ENCODE results near the gene TIAM2.
"Not testable (repeated sequence)": the region's sequence is repeated elsewhere in the genome, so short reads cannot be mapped to it uniquely, and the experiment has no call there.

TIAM2 gene

GRCh38 chr6:155185041-155185440 lies 189.9 kb downstream of the TIAM2 start:
- ATAC-seq, H3K4me3 Mint-ChIP-seq, DNase-seq, H3K27me3 Mint-ChIP-seq, H3K27ac Mint-ChIP-seq, H3K9me3 Mint-ChIP-seq: not testable (repeated sequence)
- peaks cover 47% of the 10 kb centered on the region for H3K4me1 Mint-ChIP-seq

- H3K27me3 Mint-ChIP-seq: no peaks in the 10 kb centered on the region
- peak overlapping the region; percentile 89 to 93 for H3K27ac Mint-ChIP-seq
- H3K4me1 Mint-ChIP-seq: peaks cover 48% of the 10 kb centered on the region
These were observed 190.4 kb downstream of the TIAM2 start for GRCh38 chr6:155185544-155185943.

GRCh38 chr6:155186052-155186658 lies 191.0 kb downstream of the TIAM2 start:
- peak; percentile 38 to 74 for DNase-seq
- Mint-ChIP-seq H3K9me3 (no peaks in the 10 kb centered on the region), H3K4me1 (peaks cover 51% of the 10 kb centered on the region), H3K4me3 (peak overlapping the region; percentile 11 to 46), H3K27ac (peak overlapping the region; percentile 89 to 93), H3K27me3 (peaks cover 3% of the 10 kb centered on the region)
- peak; percentile 99 for ATAC-seq

More at GRCh38 chr6:155185544-155185943, 190.4 kb downstream of the TIAM2 start:
- Mint-ChIP-seq H3K9me3 (no peaks in the 10 kb centered on the region), H3K4me3 (no peak overlapping the region)
- ATAC-seq: peak; percentile 18
- no peak for DNase-seq

GRCh38 chr6:155187106-155187505 lies 192.0 kb downstream of the TIAM2 start:
- H3K4me1 Mint-ChIP-seq: peaks cover 44% of the 10 kb centered on the region
- no peak for ATAC-seq
- no peak overlapping the region for H3K27ac Mint-ChIP-seq
- DNase-seq: no peak
- no peaks in the 10 kb centered on the region for H3K9me3 Mint-ChIP-seq
- H3K4me3 Mint-ChIP-seq: peak overlapping the region in 1 of 2 donors; percentile 34
- peaks cover 12% of the 10 kb centered on the region for H3K27me3 Mint-ChIP-seq

- DNase-seq (no peak), ATAC-seq (no peak)
- H3K27me3 Mint-ChIP-seq: peaks cover 13% of the 10 kb centered on the region
- H3K9me3 Mint-ChIP-seq: no peaks in the 10 kb centered on the region
- no peak overlapping the region for H3K4me3 Mint-ChIP-seq
- no peak overlapping the region for H3K27ac Mint-ChIP-seq
- H3K4me1 Mint-ChIP-seq: peaks cover 42% of the 10 kb centered on the region
These were observed 193.0 kb downstream of the TIAM2 start for GRCh38 chr6:155187994-155188706.

- Mint-ChIP-seq H3K4me1 (peaks cover 39% of the 10 kb centered on the region), H3K4me3 (no peak overlapping the region), H3K27me3 (peaks cover 17% of the 10 kb centered on the region), H3K27ac (no peak overlapping the region), H3K9me3 (no peaks in the 10 kb centered on the region)
- no peak for DNase-seq
- ATAC-seq: no peak
These were observed 193.8 kb downstream of the TIAM2 start for GRCh38 chr6:155188707-155189496.

- ATAC-seq (no peak), DNase-seq (no peak)
- H3K27ac Mint-ChIP-seq: peak overlapping the region in 1 of 2 donors; percentile 66
- no peak overlapping the region for H3K4me3 Mint-ChIP-seq
- H3K4me1 Mint-ChIP-seq: peaks cover 36% of the 10 kb centered on the region
- peaks cover 23% of the 10 kb centered on the region for H3K27me3 Mint-ChIP-seq
- peaks cover 0 to 2% of the 10 kb centered on the region in 2 donors for H3K9me3 Mint-ChIP-seq
These were observed 195.6 kb downstream of the TIAM2 start for GRCh38 chr6:155190677-155191076.

- Mint-ChIP-seq H3K27me3 (peaks cover 23% of the 10 kb centered on the region), H3K27ac (no peak overlapping the region), H3K9me3 (peaks cover 7 to 8% of the 10 kb centered on the region in 2 donors), H3K4me3 (no peak overlapping the region), H3K4me1 (peaks cover 18% of the 10 kb centered on the region)
- ATAC-seq (no peak), DNase-seq (no peak)
These were observed 198.4 kb downstream of the TIAM2 start for GRCh38 chr6:155193526-155193925.

- Mint-ChIP-seq H3K9me3 (peaks cover 7 to 8% of the 10 kb centered on the region in 2 donors), H3K27me3 (peaks cover 23% of the 10 kb centered on the region), H3K4me1 (peaks cover 11% of the 10 kb centered on the region), H3K4me3 (no peak overlapping the region), H3K27ac (peak overlapping the region in 1 of 2 donors; percentile 1)
- no peak for DNase-seq
- no peak for ATAC-seq
These were observed 199.3 kb downstream of the TIAM2 start for GRCh38 chr6:155194399-155194798.

- Mint-ChIP-seq H3K27ac (no peak overlapping the region), H3K4me1 (peaks cover 1% of the 10 kb centered on the region), H3K4me3 (no peak overlapping the region), H3K9me3 (peaks cover 7 to 8% of the 10 kb centered on the region in 2 donors), H3K27me3 (peaks cover 27% of the 10 kb centered on the region)
- no peak for DNase-seq
- ATAC-seq: no peak
These were observed 200.8 kb downstream of the TIAM2 start for GRCh38 chr6:155195903-155196302.

GRCh38 chr6:155196911-155197310 lies 201.8 kb downstream of the TIAM2 start:
- no peak overlapping the region for H3K4me3 Mint-ChIP-seq
- H3K4me1 Mint-ChIP-seq: no peaks in the 10 kb centered on the region
- H3K27me3 Mint-ChIP-seq: peaks cover 26% of the 10 kb centered on the region
- ATAC-seq (no peak), DNase-seq (no peak)
- H3K9me3 Mint-ChIP-seq: peaks cover 7 to 8% of the 10 kb centered on the region in 2 donors
- H3K27ac Mint-ChIP-seq: no peak overlapping the region

GRCh38 chr6:155197932-155198331 lies 202.8 kb downstream of the TIAM2 start:
- ATAC-seq (no peak), DNase-seq (no peak)
- H3K4me1 Mint-ChIP-seq: no peaks in the 10 kb centered on the region
- peaks cover 24% of the 10 kb centered on the region for H3K27me3 Mint-ChIP-seq
- H3K27ac Mint-ChIP-seq: no peak overlapping the region
- peaks cover 7 to 8% of the 10 kb centered on the region in 2 donors for H3K9me3 Mint-ChIP-seq
- H3K4me3 Mint-ChIP-seq: no peak overlapping the region

- no peak for ATAC-seq
- peaks cover 14% of the 10 kb centered on the region for H3K27me3 Mint-ChIP-seq
- no peak overlapping the region for H3K27ac Mint-ChIP-seq
- no peak for DNase-seq
- H3K9me3 Mint-ChIP-seq: peaks cover 7 to 8% of the 10 kb centered on the region in 2 donors
- no peaks in the 10 kb centered on the region for H3K4me1 Mint-ChIP-seq
- no peak overlapping the region for H3K4me3 Mint-ChIP-seq
These were observed 204.9 kb downstream of the TIAM2 start for GRCh38 chr6:155200012-155200411.

GRCh38 chr6:155201461-155202226 lies 206.5 kb downstream of the TIAM2 start:
- peaks cover 14% of the 10 kb centered on the region for H3K27me3 Mint-ChIP-seq
- ATAC-seq (no peak), DNase-seq (no peak)
- no peak overlapping the region for H3K4me3 Mint-ChIP-seq
- no peak overlapping the region for H3K27ac Mint-ChIP-seq
- H3K9me3 Mint-ChIP-seq: peaks cover 0 to 7% of the 10 kb centered on the region in 2 donors
- no peaks in the 10 kb centered on the region for H3K4me1 Mint-ChIP-seq

- Mint-ChIP-seq H3K4me3 (no peak overlapping the region), H3K9me3 (no peaks in the 10 kb centered on the region), H3K27ac (no peak overlapping the region), H3K27me3 (no peaks in the 10 kb centered on the region), H3K4me1 (no peaks in the 10 kb centered on the region)
- ATAC-seq: no peak
- no peak for DNase-seq
These were observed 212.1 kb downstream of the TIAM2 start for GRCh38 chr6:155207223-155207622.

Data from stimulated activated naive CD8-positive, alpha-beta T cell treated with anti-CD3 and anti-CD28 coated beads, Interleukin-15, amount 100 ng/mL, for 72 hours (primary cell).